Duodenal mucosa (tissue), 2 donors: ENCODE results near the gene ZNF324.
A peak's percentile ranks its signal among the peaks of the same experiment; 100 is the strongest.

Experiments used
- H3K27ac ChIP-seq: one replicate; pipeline ENCODE4 v1.7.0; 2013; ENCODE audit warnings: low read depth, low read length
- H3K27me3 ChIP-seq, 2 donors: one replicate each; pipeline ENCODE4 v1.7.0; 2013; ENCODE audit warnings: low read length in 2 of 2, control low read depth in 1 of 2; ENCODE audit not compliant: insufficient read depth in 2 of 2, control insufficient read depth in 1 of 2
- H3K36me3 ChIP-seq, 2 donors: one replicate each; pipeline ENCODE4 v1.7.0; 2013; ENCODE audit warnings: low read length in 2 of 2, control low read depth in 1 of 2; ENCODE audit not compliant: insufficient read depth in 2 of 2, control insufficient read depth in 1 of 2
- H3K4me1 ChIP-seq, 2 donors: one replicate each; pipeline ENCODE4 v1.7.0; 2013; ENCODE audit warnings: low read length in 2 of 2, control low read depth in 1 of 2; ENCODE audit not compliant: insufficient read depth in 2 of 2, control insufficient read depth in 1 of 2
- H3K4me3 ChIP-seq, 2 donors: one replicate each; pipeline ENCODE4 v1.7.0; 2013; ENCODE audit warnings: low read length in 2 of 2, low read depth in 1 of 2
- H3K9ac ChIP-seq, 2 donors: one replicate each; pipeline ENCODE4 v1.7.0; 2013; ENCODE audit warnings: low read length in 2 of 2, low read depth in 1 of 2
- H3K9me3 ChIP-seq, 2 donors: one replicate each; pipeline ENCODE4 v1.7.0; 2013; ENCODE audit warnings: low read length in 2 of 2, control low read depth in 1 of 2; ENCODE audit not compliant: control insufficient read depth in 1 of 2

The ZNF324 gene

GRCh38 chr19:58450856-58451357 is 16.0 kb upstream of the ZNF324 start:
- Histone ChIP-seq H3K36me3 (peaks cover 4 to 12% of the 10 kb centered on the region in 2 donors), H3K9ac (peak overlapping the region; percentile 26 to 64), H3K27ac (no peak overlapping the region), H3K9me3 (peaks cover 0 to 12% of the 10 kb centered on the region in 2 donors), H3K4me3 (peak overlapping the region; percentile 79 to 82), H3K4me1 (peaks cover 5 to 9% of the 10 kb centered on the region in 2 donors), H3K27me3 (no peaks in the 10 kb centered on the region)

GRCh38 chr19:58451358-58452101 is 15.3 kb upstream of the ZNF324 start, which contains the start of gene ZNF324B:
Gene ZNF324B (plus strand): TSS chr19:58451622. CDS start chr19:58453702, 2,080 bp downstream.
- Histone ChIP-seq H3K27me3 (no peaks in the 10 kb centered on the region), H3K9me3 (peaks cover 0 to 12% of the 10 kb centered on the region in 2 donors), H3K27ac (peak within 1 kb of the TSS; percentile 10), H3K36me3 (peaks cover 4 to 14% of the 10 kb centered on the region in 2 donors), H3K4me1 (peaks cover 5 to 9% of the 10 kb centered on the region in 2 donors), H3K9ac (peak within 1 kb of the TSS; percentile 26 to 64), H3K4me3 (peak within 1 kb of the TSS; percentile 79 to 82)

GRCh38 chr19:58453743-58454142 is 13.1 kb upstream of the ZNF324 start:
- peaks cover 7 to 20% of the 10 kb centered on the region in 2 donors for H3K36me3 ChIP-seq
- H3K9ac ChIP-seq = no peak overlapping the region
- H3K4me1 ChIP-seq = peaks cover 5 to 9% of the 10 kb centered on the region in 2 donors
- no peak overlapping the region for H3K27ac ChIP-seq
- no peaks in the 10 kb centered on the region for H3K27me3 ChIP-seq
- H3K9me3 ChIP-seq = peaks cover 0 to 11% of the 10 kb centered on the region in 2 donors
- H3K4me3 ChIP-seq = no peak overlapping the region

GRCh38 chr19:58455306-58455705 is 11.6 kb upstream of the ZNF324 start:
- H3K4me1 ChIP-seq = peaks cover 5 to 9% of the 10 kb centered on the region in 2 donors
- H3K27ac ChIP-seq = no peak overlapping the region
- peaks cover 7 to 20% of the 10 kb centered on the region in 2 donors for H3K36me3 ChIP-seq
- H3K9me3 ChIP-seq = no peaks in the 10 kb centered on the region
- H3K4me3 ChIP-seq = no peak overlapping the region
- H3K27me3 ChIP-seq = no peaks in the 10 kb centered on the region
- H3K9ac ChIP-seq = no peak overlapping the region

GRCh38 chr19:58456111-58456510 is 10.8 kb upstream of the ZNF324 start:
- Histone ChIP-seq H3K27ac (no peak overlapping the region), H3K9me3 (no peaks in the 10 kb centered on the region), H3K4me3 (no peak overlapping the region), H3K36me3 (peaks cover 7 to 20% of the 10 kb centered on the region in 2 donors), H3K9ac (no peak overlapping the region), H3K27me3 (no peaks in the 10 kb centered on the region), H3K4me1 (peaks cover under 1 to 4% of the 10 kb centered on the region in 2 donors)

GRCh38 chr19:58460039-58460438 is 6.8 kb upstream of the ZNF324 start:
- no peak overlapping the region for H3K4me3 ChIP-seq
- no peaks in the 10 kb centered on the region for H3K27me3 ChIP-seq
- H3K9ac ChIP-seq = no peak overlapping the region
- no peak overlapping the region for H3K27ac ChIP-seq
- H3K36me3 ChIP-seq = peaks cover 3 to 8% of the 10 kb centered on the region in 2 donors
- H3K4me1 ChIP-seq = no peaks in the 10 kb centered on the region
- no peaks in the 10 kb centered on the region for H3K9me3 ChIP-seq

- peaks cover 0 to 9% of the 10 kb centered on the region in 2 donors for H3K36me3 ChIP-seq
- no peaks in the 10 kb centered on the region for H3K27me3 ChIP-seq
- no peaks in the 10 kb centered on the region for H3K9me3 ChIP-seq
- H3K4me1 ChIP-seq = peaks cover 12 to 14% of the 10 kb centered on the region in 2 donors
- no peak overlapping the region for H3K27ac ChIP-seq
- peak overlapping the region; percentile 85 to 88 for H3K4me3 ChIP-seq
- H3K9ac ChIP-seq = peak overlapping the region; percentile 15 to 72
These were observed 656 bp upstream of the ZNF324 start for GRCh38 chr19:58466089-58466759.

- H3K9me3 ChIP-seq = no peaks in the 10 kb centered on the region
- H3K4me3 ChIP-seq = peak overlapping the region; percentile 6 to 15
- H3K27me3 ChIP-seq = no peaks in the 10 kb centered on the region
- H3K9ac ChIP-seq = no peak overlapping the region
- H3K36me3 ChIP-seq = peaks cover 5 to 26% of the 10 kb centered on the region in 2 donors
- peaks cover 12 to 14% of the 10 kb centered on the region in 2 donors for H3K4me1 ChIP-seq
- no peak overlapping the region for H3K27ac ChIP-seq
These were observed 1.4 kb downstream of the ZNF324 start for GRCh38 chr19:58468216-58468839.

GRCh38 chr19:58469241-58470013 is 2.5 kb downstream of the ZNF324 start:
- peaks cover 5 to 26% of the 10 kb centered on the region in 2 donors for H3K36me3 ChIP-seq
- no peak overlapping the region for H3K9ac ChIP-seq
- H3K4me3 ChIP-seq = no peak overlapping the region
- no peaks in the 10 kb centered on the region for H3K9me3 ChIP-seq
- no peak overlapping the region for H3K27ac ChIP-seq
- H3K4me1 ChIP-seq = peaks cover 12 to 14% of the 10 kb centered on the region in 2 donors
- no peaks in the 10 kb centered on the region for H3K27me3 ChIP-seq
